ENCODE measurements around the gene ACLY.
A peak's percentile ranks its signal among the peaks of the same experiment; 100 is the strongest.
"Not testable (repeated sequence)": the region's sequence is repeated elsewhere in the genome, so short reads cannot be mapped to it uniquely, and the experiment has no call there.

ACLY gene

GRCh38 chr17:41868568-41868967 is 50.2 kb downstream of the ACLY start:
- H3K9ac ChIP-seq (ENCODE audit: low read depth, low read length): no peak overlapping the region
- peaks cover 7% of the 10 kb centered on the region; the same call in 1 of the 2 replicates for H3K4me1 ChIP-seq (ENCODE audit: control insufficient read depth, insufficient read depth, low read length)
- H3K36me3 ChIP-seq (ENCODE audit: control insufficient read depth, insufficient read depth, low read length): peaks cover 69% of the 10 kb centered on the region
- H3K27me3 ChIP-seq (ENCODE audit: control insufficient read depth, insufficient read depth, low read length): no peaks in the 10 kb centered on the region
- no peak overlapping the region for H3K27ac ChIP-seq (ENCODE audit: low read depth, low read length)
- H3K4me3 ChIP-seq (ENCODE audit: low read depth, low read length): no peak overlapping the region
- H3K9me3 ChIP-seq (ENCODE audit: control insufficient read depth, insufficient read depth, low read length): no peaks in the 10 kb centered on the region

GRCh38 chr17:41865596-41865893 is 53.2 kb downstream of the ACLY start:
- Histone ChIP-seq H3K4me1 (ENCODE audit: control insufficient read depth, insufficient read depth, low read length) (peaks cover 30% of the 10 kb centered on the region), H3K4me3 (ENCODE audit: low read depth, low read length) (peak overlapping the region; percentile 94), H3K9ac (ENCODE audit: low read depth, low read length) (no peak overlapping the region), H3K27me3 (ENCODE audit: control insufficient read depth, insufficient read depth, low read length) (no peaks in the 10 kb centered on the region), H3K36me3 (ENCODE audit: control insufficient read depth, insufficient read depth, low read length) (peaks cover 41% of the 10 kb centered on the region), H3K27ac (ENCODE audit: low read depth, low read length) (peak overlapping the region; percentile 88), H3K9me3 (ENCODE audit: control insufficient read depth, insufficient read depth, low read length) (no peaks in the 10 kb centered on the region)

- Histone ChIP-seq H3K4me1 (ENCODE audit: control insufficient read depth, insufficient read depth, low read length) (peaks cover 35% of the 10 kb centered on the region), H3K9ac (ENCODE audit: low read depth, low read length) (peak within 1 kb of the TSS; percentile 91), H3K36me3 (ENCODE audit: control insufficient read depth, insufficient read depth, low read length) (peaks cover 35% of the 10 kb centered on the region), H3K9me3 (ENCODE audit: control insufficient read depth, insufficient read depth, low read length) (no peaks in the 10 kb centered on the region), H3K27me3 (ENCODE audit: control insufficient read depth, insufficient read depth, low read length) (no peaks in the 10 kb centered on the region), H3K4me3 (ENCODE audit: low read depth, low read length) (peak within 1 kb of the TSS; percentile 94), H3K27ac (ENCODE audit: low read depth, low read length) (peak within 1 kb of the TSS; percentile 88)
These were observed 53.7 kb downstream of the ACLY start, which contains the start of gene KLHL11 for GRCh38 chr17:41864836-41865595. TSS of gene KLHL11 (minus strand) at chr17:41865423. CDS start at chr17:41865370, 53 bp downstream.

- Histone ChIP-seq H3K27me3 (ENCODE audit: control insufficient read depth, insufficient read depth, low read length) (no peaks in the 10 kb centered on the region), H3K9ac (ENCODE audit: low read depth, low read length) (peak overlapping the region; percentile 91), H3K27ac (ENCODE audit: low read depth, low read length) (peak overlapping the region; percentile 88), H3K36me3 (ENCODE audit: control insufficient read depth, insufficient read depth, low read length) (peaks cover 30% of the 10 kb centered on the region), H3K4me1 (ENCODE audit: control insufficient read depth, insufficient read depth, low read length) (peaks cover 38% of the 10 kb centered on the region), H3K9me3 (ENCODE audit: control insufficient read depth, insufficient read depth, low read length) (no peaks in the 10 kb centered on the region), H3K4me3 (ENCODE audit: low read depth, low read length) (peak overlapping the region; percentile 94)
These were observed 54.3 kb downstream of the ACLY start for GRCh38 chr17:41864498-41864835.

- H3K4me3 ChIP-seq (ENCODE audit: low read depth, low read length): peak overlapping the region; percentile 94
- H3K36me3 ChIP-seq (ENCODE audit: control insufficient read depth, insufficient read depth, low read length): peaks cover 18% of the 10 kb centered on the region
- H3K27me3 ChIP-seq (ENCODE audit: control insufficient read depth, insufficient read depth, low read length): no peaks in the 10 kb centered on the region
- H3K9me3 ChIP-seq (ENCODE audit: control insufficient read depth, insufficient read depth, low read length): no peaks in the 10 kb centered on the region
- H3K27ac ChIP-seq (ENCODE audit: low read depth, low read length): no peak overlapping the region
- H3K9ac ChIP-seq (ENCODE audit: low read depth, low read length): no peak overlapping the region
- peaks cover 38% of the 10 kb centered on the region for H3K4me1 ChIP-seq (ENCODE audit: control insufficient read depth, insufficient read depth, low read length)
These were observed 55.5 kb downstream of the ACLY start for GRCh38 chr17:41863074-41863848.

GRCh38 chr17:41860254-41860931 is 58.4 kb downstream of the ACLY start:
- Histone ChIP-seq H3K4me1 (ENCODE audit: control insufficient read depth, insufficient read depth, low read length) (peaks cover 38% of the 10 kb centered on the region), H3K27ac (ENCODE audit: low read depth, low read length) (peak overlapping the region; percentile 70), H3K4me3 (ENCODE audit: low read depth, low read length) (no peak overlapping the region), H3K9me3 (ENCODE audit: control insufficient read depth, insufficient read depth, low read length) (no peaks in the 10 kb centered on the region), H3K36me3 (ENCODE audit: control insufficient read depth, insufficient read depth, low read length) (no peaks in the 10 kb centered on the region), H3K9ac (ENCODE audit: low read depth, low read length) (no peak overlapping the region), H3K27me3 (ENCODE audit: control insufficient read depth, insufficient read depth, low read length) (no peaks in the 10 kb centered on the region)

- H3K4me1 ChIP-seq (ENCODE audit: control insufficient read depth, insufficient read depth, low read length); H3K9me3 ChIP-seq (ENCODE audit: control insufficient read depth, insufficient read depth, low read length); H3K27me3 ChIP-seq (ENCODE audit: control insufficient read depth, insufficient read depth, low read length); H3K4me3 ChIP-seq (ENCODE audit: low read depth, low read length); H3K27ac ChIP-seq (ENCODE audit: low read depth, low read length); H3K9ac ChIP-seq (ENCODE audit: low read depth, low read length): not testable (repeated sequence)
- peaks cover 34% of the 10 kb centered on the region for H3K36me3 ChIP-seq (ENCODE audit: control insufficient read depth, insufficient read depth, low read length)
These were observed 67.4 kb downstream of the ACLY start for GRCh38 chr17:41851382-41851781.

- Histone ChIP-seq H3K27me3 (ENCODE audit: control insufficient read depth, insufficient read depth, low read length) (no peaks in the 10 kb centered on the region), H3K27ac (ENCODE audit: low read depth, low read length) (no peak overlapping the region), H3K9ac (ENCODE audit: low read depth, low read length) (no peak overlapping the region), H3K4me1 (ENCODE audit: control insufficient read depth, insufficient read depth, low read length) (no peaks in the 10 kb centered on the region), H3K4me3 (ENCODE audit: low read depth, low read length) (no peak overlapping the region), H3K9me3 (ENCODE audit: control insufficient read depth, insufficient read depth, low read length) (no peaks in the 10 kb centered on the region), H3K36me3 (ENCODE audit: control insufficient read depth, insufficient read depth, low read length) (peaks cover 26% of the 10 kb centered on the region)
These were observed 69.3 kb downstream of the ACLY start for GRCh38 chr17:41849251-41849990.

- no peaks in the 10 kb centered on the region for H3K27me3 ChIP-seq (ENCODE audit: control insufficient read depth, insufficient read depth, low read length)
- H3K27ac ChIP-seq (ENCODE audit: low read depth, low read length): no peak overlapping the region
- no peaks in the 10 kb centered on the region for H3K9me3 ChIP-seq (ENCODE audit: control insufficient read depth, insufficient read depth, low read length)
- H3K9ac ChIP-seq (ENCODE audit: low read depth, low read length): no peak overlapping the region
- H3K4me1 ChIP-seq (ENCODE audit: control insufficient read depth, insufficient read depth, low read length): no peaks in the 10 kb centered on the region
- H3K36me3 ChIP-seq (ENCODE audit: control insufficient read depth, insufficient read depth, low read length): peaks cover 19% of the 10 kb centered on the region
- no peak overlapping the region for H3K4me3 ChIP-seq (ENCODE audit: low read depth, low read length)
These were observed 70.0 kb downstream of the ACLY start for GRCh38 chr17:41848788-41849187.

GRCh38 chr17:41844971-41845370 is 73.8 kb downstream of the ACLY start:
- H3K36me3 ChIP-seq (ENCODE audit: control insufficient read depth, insufficient read depth, low read length): no peaks in the 10 kb centered on the region
- no peak overlapping the region for H3K4me3 ChIP-seq (ENCODE audit: low read depth, low read length)
- no peak overlapping the region for H3K9ac ChIP-seq (ENCODE audit: low read depth, low read length)
- H3K4me1 ChIP-seq (ENCODE audit: control insufficient read depth, insufficient read depth, low read length): no peaks in the 10 kb centered on the region
- no peak overlapping the region for H3K27ac ChIP-seq (ENCODE audit: low read depth, low read length)
- no peaks in the 10 kb centered on the region for H3K27me3 ChIP-seq (ENCODE audit: control insufficient read depth, insufficient read depth, low read length)
- no peaks in the 10 kb centered on the region for H3K9me3 ChIP-seq (ENCODE audit: control insufficient read depth, insufficient read depth, low read length)
